A549 treated with RU486 at 1 μM for 4 hours (cell line): ENCODE measurements around the gene CISD1. TPM values are rescaled to one million over a fixed set of nuclear protein-coding genes. Genes with fewer than 3 reads are reported as not detected.

ENCODE experiments used
- total RNA-seq: library from RNA; stranded (reverse); fragments of 200-300 nt; extraction: Qiagen RNA extraction; gene quantifications from 5 replicates; pipeline ENCODE4 v1.2.3, GENCODE V29; 2022; ENCODE audit warnings: low read depth

The CISD1 gene
- 38.1 to 56.7 TPM (median 53.0 TPM) in 5 replicates for total RNA-seq

GRCh38 chr10:58268946-58269781 lies at the start of gene CISD1:
CISD1 (plus strand) TSS chr10:58269162; CDS start chr10:58269274, 112 bp downstream.

GRCh38 chr10:58267713-58268453 lies 1.1 kb upstream of the CISD1 start, which contains the start of gene IPMK:
IPMK (minus strand) TSS chr10:58267894; CDS start chr10:58267611, 283 bp downstream.

GRCh38 chr10:58334817-58335305 lies 65.9 kb downstream of the CISD1 start, which contains the start of gene UBE2D1:
UBE2D1 (plus strand) TSS chr10:58335006; CDS start chr10:58335202, 196 bp downstream.

Other genes with a start within 250 kb of the CISD1 start
- gene IPMK, start 1.3 kb upstream of the CISD1 start, total RNA-seq, result 0.84 to 3.6 TPM (median 2.8 TPM) in 5 replicates
- 6.8 to 25.6 TPM (median 22.5 TPM) in 5 replicates for gene UBE2D1, start 65.8 kb downstream of the CISD1 start, total RNA-seq
- gene TFAM, start 116.2 kb downstream of the CISD1 start, total RNA-seq, result 49.0 to 91.5 TPM (median 76.5 TPM) in 5 replicates
- gene BICC1, start 243.7 kb downstream of the CISD1 start, total RNA-seq, result 18.2 to 27.4 TPM (median 24.7 TPM) in 5 replicates